Measurements from ENCODE around the gene SUSD5.

Gene SUSD5

GRCh38 chr3:33218446-33219174 lies at the start of gene SUSD5:
Gene SUSD5, minus strand, starts transcription at chr3:33218810. Its CDS starts 13 bp downstream, at chr3:33218797.
- DNase-seq: no peak

DNA sequence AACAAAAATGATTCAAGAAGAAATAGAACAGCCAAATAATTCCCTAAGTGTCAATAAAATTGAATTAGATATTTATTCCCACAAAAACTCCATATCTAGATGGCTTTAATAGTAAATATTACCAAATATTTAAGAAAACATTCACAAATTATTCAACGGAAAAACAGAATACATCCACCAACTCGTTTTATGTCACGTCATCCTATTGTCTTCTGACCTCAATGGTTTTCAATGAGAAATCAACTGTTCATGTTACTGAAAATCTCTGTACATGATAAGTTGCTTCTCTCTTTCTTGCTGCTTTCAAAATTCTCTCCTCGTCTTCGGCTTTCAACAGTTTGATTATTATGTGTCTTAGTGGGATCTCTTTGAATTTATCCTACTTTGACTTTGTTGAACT lies 41.5 kb upstream of the SUSD5 start:
- no peak for DNase-seq

GRCh38 chr3:33256249-33256648 lies 37.6 kb upstream of the SUSD5 start:
- DNase-seq: no peak

DNA sequence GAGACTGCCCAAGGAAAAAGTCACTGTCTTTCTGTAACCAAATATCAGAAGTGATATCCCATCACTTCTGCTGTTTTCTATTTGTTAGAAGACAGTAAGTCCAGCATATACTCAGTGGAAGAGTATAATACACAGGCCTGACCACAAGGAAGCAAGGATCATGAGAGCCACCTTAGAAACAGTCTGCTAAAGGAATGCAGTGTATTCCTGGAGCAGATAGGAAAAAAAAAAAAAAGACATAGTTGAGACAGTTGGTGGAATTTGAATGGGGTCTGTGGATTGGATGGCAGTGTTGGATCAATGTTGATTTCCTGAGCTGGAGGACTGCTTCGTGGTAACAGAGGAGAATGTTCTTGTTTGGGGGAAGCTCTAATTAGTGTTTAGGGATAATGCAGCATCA lies 32.1 kb upstream of the SUSD5 start:
- DNase-seq: no peak

- no peak for DNase-seq
Observed at GRCh38 chr3:33246786-33247185, 28.2 kb upstream of the SUSD5 start.

- DNase-seq: no peak
Observed at GRCh38 chr3:33240261-33240660, 21.7 kb upstream of the SUSD5 start.

- no peak for DNase-seq
Observed at GRCh38 chr3:33238923-33239322, 20.3 kb upstream of the SUSD5 start.

DNA sequence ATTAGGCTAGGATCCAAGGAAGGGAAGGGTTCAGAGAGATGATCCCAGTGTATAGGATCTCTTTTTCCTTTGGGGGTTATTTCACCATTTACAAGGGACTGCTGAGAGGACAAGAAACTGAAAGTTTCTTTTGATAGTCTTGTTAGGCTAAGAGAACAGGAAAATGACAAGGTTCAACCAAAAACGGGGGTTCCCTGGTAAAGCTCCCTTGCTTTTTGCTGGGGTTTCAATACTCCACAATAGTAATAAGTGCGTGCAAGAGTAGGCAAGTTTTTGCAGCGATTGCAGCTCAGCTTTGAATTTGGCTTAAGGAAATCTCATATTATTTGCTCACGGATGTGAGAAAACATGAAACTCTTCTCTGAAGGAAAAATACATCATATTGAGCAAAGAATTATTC lies 18.8 kb upstream of the SUSD5 start:
- no peak for DNase-seq

GRCh38 chr3:33236005-33236404 lies 17.4 kb upstream of the SUSD5 start:
- DNase-seq: no peak

DNA sequence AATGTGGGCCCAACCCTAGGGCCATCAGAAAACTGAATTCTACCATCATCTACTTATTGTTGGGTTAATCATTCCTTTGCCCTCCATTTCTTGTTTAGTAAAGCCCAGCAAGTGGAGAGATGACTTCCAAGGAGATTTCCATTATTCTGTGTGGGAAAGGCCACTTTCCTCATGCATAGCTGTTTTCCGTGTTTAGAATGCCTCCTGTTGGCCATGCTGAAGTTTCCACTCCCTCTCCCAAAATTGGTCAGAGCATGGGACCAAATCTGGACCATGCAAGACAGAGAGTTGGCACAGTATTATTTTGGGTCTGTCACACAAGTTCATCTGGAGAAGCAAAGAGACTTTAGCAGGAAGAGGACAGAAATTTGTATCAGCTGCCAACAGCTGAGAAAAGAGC lies 15.3 kb upstream of the SUSD5 start:
- no peak for DNase-seq

- DNase-seq: no peak
Observed at GRCh38 chr3:33231756-33232465, 13.3 kb upstream of the SUSD5 start.

GRCh38 chr3:33229947-33230346 lies 11.3 kb upstream of the SUSD5 start:
- no peak for DNase-seq

GRCh38 chr3:33229066-33229465 lies 10.5 kb upstream of the SUSD5 start:
- DNase-seq: no peak

GRCh38 chr3:33221241-33221640 lies 2.6 kb upstream of the SUSD5 start:
- no peak for DNase-seq

- DNase-seq: no peak
Observed at GRCh38 chr3:33219175-33219487, 521 bp upstream of the SUSD5 start.

GRCh38 chr3:33217866-33218445 lies 654 bp downstream of the SUSD5 start:
- no peak for DNase-seq

- no peak for DNase-seq
Observed at GRCh38 chr3:33215739-33216138, 2.9 kb downstream of the SUSD5 start.

- no peak for DNase-seq
Observed at GRCh38 chr3:33212406-33212805, 6.2 kb downstream of the SUSD5 start.

- DNase-seq: no peak
Observed at GRCh38 chr3:33211444-33211843, 7.2 kb downstream of the SUSD5 start.

GRCh38 chr3:33209357-33209756 lies 9.3 kb downstream of the SUSD5 start:
- no peak for DNase-seq

DNA sequence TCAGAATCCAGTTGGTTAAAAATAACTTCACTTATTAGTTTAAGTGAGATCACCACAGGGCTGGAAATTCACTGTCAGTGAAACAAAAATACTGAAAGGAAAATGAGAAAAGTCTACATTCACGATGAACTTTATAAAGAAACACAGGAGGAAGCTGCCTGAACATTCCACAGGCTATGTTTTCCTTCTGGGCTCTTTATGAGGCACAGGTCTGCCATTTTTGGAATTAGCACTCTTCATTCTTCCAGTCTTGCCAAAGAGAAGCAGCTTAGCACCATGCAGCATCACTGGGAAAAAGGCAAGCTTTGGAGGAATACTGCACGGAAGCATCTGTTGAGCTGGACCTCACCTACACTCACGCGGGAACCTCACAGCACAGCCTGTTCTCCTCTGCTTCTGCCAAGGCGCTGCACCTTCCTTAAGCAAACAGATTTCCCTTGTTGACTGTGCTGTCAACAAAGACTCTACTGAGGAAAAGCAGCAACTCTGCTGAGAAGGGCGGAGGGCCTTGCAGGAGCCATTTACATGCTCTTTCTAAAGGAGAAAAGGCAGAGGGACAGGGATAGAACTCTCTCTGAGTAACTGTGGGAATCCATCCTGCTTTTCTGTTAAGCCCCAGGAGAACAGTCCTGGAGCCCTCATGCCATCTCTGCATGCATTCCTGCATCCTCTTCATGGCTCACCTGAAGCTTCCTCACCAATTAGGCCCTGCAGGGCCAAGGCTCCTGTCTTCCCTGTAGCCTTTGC lies 15.7 kb downstream of the SUSD5 start:
- no peak for DNase-seq

- no peak for DNase-seq
Observed at GRCh38 chr3:33201195-33201594, 17.4 kb downstream of the SUSD5 start.

- no peak for DNase-seq
Observed at GRCh38 chr3:33196538-33196937, 22.1 kb downstream of the SUSD5 start.

- no peak for DNase-seq
Observed at GRCh38 chr3:33194303-33194702, 24.3 kb downstream of the SUSD5 start.
